A549 (cell line): ENCODE results near the gene PPP2R5A. TPM values are rescaled to one million over a fixed set of nuclear protein-coding genes. Genes with fewer than 3 reads are reported as not detected.
"Not testable (repeated sequence)": the region's sequence is repeated elsewhere in the genome, so short reads cannot be mapped to it uniquely, and the experiment has no call there.

Experiments
- ATAC-seq, 2 experiments: fragments of 200-7000 bp in 1 of 2; fragments of >200 bp in 1 of 2; cut with Nextera tagmentation in 1 of 2; cut with Tn5 transposase in 1 of 2; 3 replicates each; pipeline versions ENCODE4 v1.8.0 to v1.9.1; 2018 to 2020; ENCODE audit warnings: mild to moderate bottlenecking in 1 of 2, moderate library complexity in 1 of 2
- CTCF ChIA-PET: fragments of 300-600 bp; sonication (Branson Sonifier 250); formaldehyde crosslinking; extraction: SDS; loops from one replicate; lab custom pipeline; 2021; ENCODE audit warnings: antibody characterized with exemption, inconsistent platforms; lab: Yijun Ruan, JAX
- POLR2A ChIA-PET: fragments of 350-600 bp; formaldehyde crosslinking; extraction: SDS; loops from one replicate; lab custom pipeline; 2021; ENCODE audit warnings: antibody characterized with exemption, inconsistent platforms; lab: Yijun Ruan, JAX
- DNase-seq, 2 experiments: peaks; one replicate each; pipeline versions ENCODE4 v3.0.0 to v3.0.0-alpha.2; 2011 to 2016; ENCODE audit warnings: low read depth in 1 of 2, low spot score in 1 of 2
- FAIRE-seq: peaks from 2 replicates; lab custom pipeline; 2011; peaks lifted over from hg19 to GRCh38; lab: Jason Lieb, UNC
- H3K27ac ChIP-seq, 2 experiments: fragments of >200 bp; sonication (Bioruptor Twin); formaldehyde crosslinking; 3 replicates each; pipeline ENCODE4 v1.5.1; 2016 to 2017
- H3K4me1 ChIP-seq: fragments of >200 bp; sonication (Bioruptor Twin); formaldehyde crosslinking; 3 replicates; pipeline ENCODE4 v1.6.1; 2016
- H3K4me2 ChIP-seq: fragments of >200 bp; sonication (Bioruptor Twin); formaldehyde crosslinking; 3 replicates; pipeline ENCODE4 v1.6.1; 2016
- H3K4me3 ChIP-seq: fragments of >200 bp; sonication (Bioruptor Twin); formaldehyde crosslinking; 3 replicates; pipeline ENCODE4 v1.5.1; 2016
- H3K9me3 ChIP-seq: fragments of >200 bp; sonication (Bioruptor Twin); formaldehyde crosslinking; 3 replicates; pipeline ENCODE4 v1.6.1; 2016
- ATOH8 ChIP-seq: fragments of 250-450 bp; sonication (Bioruptor Pico); IDR thresholded peaks from 2 replicates; pipeline ENCODE4 v1.5.0; 2020; ENCODE audit warnings: low read depth, mild to moderate bottlenecking, moderate library complexity
- CBX2 ChIP-seq: fragments of 200-600 bp; sonication (generic); IDR thresholded peaks from 2 replicates; pipeline ENCODE4 v1.6.1; 2016; ENCODE audit warnings: low read depth, mild to moderate bottlenecking, borderline replicate concordance
- CBX8 ChIP-seq: fragments of 200-600 bp; sonication (generic); IDR thresholded peaks from 2 replicates; pipeline ENCODE4 v1.6.1; 2016
- CEBPB ChIP-seq, 2 experiments: fragments of >200 bp in 1 of 2; sonication (Bioruptor Twin) in 1 of 2; formaldehyde crosslinking in 1 of 2; IDR thresholded peaks; 2 replicates each; pipeline ENCODE4 v1.6.1; 2012 to 2016
- CTCF ChIP-seq: fragments of >200 bp; sonication (Bioruptor Twin); formaldehyde crosslinking; IDR thresholded peaks from 3 replicates; pipeline ENCODE4 v1.5.1; 2016
- E2F6 ChIP-seq: IDR thresholded peaks from 2 replicates; pipeline ENCODE4 v1.6.1; 2012; ENCODE audit warnings: low read depth, borderline replicate concordance
- EHF ChIP-seq: fragments of 250-450 bp; sonication (Bioruptor Pico); IDR thresholded peaks from 2 replicates; pipeline ENCODE4 v1.5.0; 2020; ENCODE audit warnings: mild to moderate bottlenecking
- ESRRA ChIP-seq: fragments of 150-350 bp; IDR thresholded peaks from 2 replicates; pipeline ENCODE4 v1.6.1; 2014; ENCODE audit warnings: mild to moderate bottlenecking, low read length, borderline replicate concordance
- FOXS1 ChIP-seq: fragments of 250-450 bp; sonication (Bioruptor Pico); IDR thresholded peaks from 2 replicates; pipeline ENCODE4 v1.5.0; 2020; ENCODE audit warnings: mild to moderate bottlenecking, moderate library complexity
- GATA3 ChIP-seq: IDR thresholded peaks from 2 replicates; pipeline ENCODE4 v1.6.1; 2012; ENCODE audit warnings: borderline replicate concordance
- HDAC2 ChIP-seq: fragments of 200-600 bp; sonication (generic); IDR thresholded peaks from 2 replicates; pipeline ENCODE4 v1.6.1; 2016
- HOXA7 ChIP-seq: fragments of 250-450 bp; sonication (Bioruptor Pico); IDR thresholded peaks from 2 replicates; pipeline ENCODE4 v1.5.0; 2020; ENCODE audit warnings: mild to moderate bottlenecking, moderate library complexity
- HOXB5 ChIP-seq: fragments of 250-450 bp; sonication (Bioruptor Pico); IDR thresholded peaks from 2 replicates; pipeline ENCODE4 v1.5.0; 2020; ENCODE audit warnings: mild to moderate bottlenecking, moderate library complexity
- JUNB ChIP-seq: fragments of >200 bp; sonication (Bioruptor Twin); formaldehyde crosslinking; IDR thresholded peaks from 2 replicates; pipeline ENCODE4 v1.6.1; 2016
- KDM1A ChIP-seq: fragments of 200-600 bp; sonication (generic); IDR thresholded peaks from 2 replicates; pipeline ENCODE4 v1.6.1; 2016; ENCODE audit warnings: low read depth, mild to moderate bottlenecking
- KDM5A ChIP-seq: fragments of 200-600 bp; sonication (generic); IDR thresholded peaks from 2 replicates; pipeline ENCODE4 v1.6.1; 2016; ENCODE audit warnings: antibody characterized with exemption, mild to moderate bottlenecking
- MYC ChIP-seq: IDR thresholded peaks from 2 replicates; pipeline ENCODE4 v1.6.1; 2012; ENCODE audit warnings: mild to moderate bottlenecking, inconsistent platforms, low read length, improper control_type of control experiment, borderline replicate concordance
- NFE2L2 ChIP-seq: fragments of 150-350 bp; conservative IDR thresholded peaks from 2 replicates; pipeline ENCODE4 v1.6.1; 2014; ENCODE audit warnings: low read length
- NR3C1 ChIP-seq: fragments of >200 bp; sonication (Bioruptor Twin); formaldehyde crosslinking; IDR thresholded peaks from 3 replicates; pipeline ENCODE4 v1.6.1; 2017
- PHF8 ChIP-seq: fragments of 200-600 bp; sonication (generic); IDR thresholded peaks from 2 replicates; pipeline ENCODE4 v1.6.1; 2016; ENCODE audit warnings: low read depth, mild to moderate bottlenecking, antibody characterized with exemption, moderate library complexity, borderline replicate concordance
- POLR2A ChIP-seq: IDR thresholded peaks from 2 replicates; pipeline ENCODE4 v1.6.1; 2012; ENCODE audit warnings: mild to moderate bottlenecking, low read length
- POLR2AphosphoS2 ChIP-seq: conservative IDR thresholded peaks from 2 replicates; pipeline ENCODE4 v1.6.1; 2012; ENCODE audit warnings: low read length, improper control_type of control experiment, inconsistent platforms
- RFX5 ChIP-seq: fragments of 450-650 bp; IDR thresholded peaks from 2 replicates; pipeline ENCODE4 v1.7.1; 2014; ENCODE audit warnings: antibody characterized with exemption, mild to moderate bottlenecking, moderate library complexity
- RNF2 ChIP-seq: fragments of 200-600 bp; sonication (generic); IDR thresholded peaks from 2 replicates; pipeline ENCODE4 v1.6.1; 2016; ENCODE audit warnings: low read depth, mild to moderate bottlenecking, antibody characterized with exemption, moderate library complexity, borderline replicate concordance
- ZC3H11A ChIP-seq: fragments of 450-650 bp; IDR thresholded peaks from 2 replicates; pipeline ENCODE4 v1.6.1; 2014; ENCODE audit warnings: antibody characterized with exemption, mild to moderate bottlenecking
- ZFP36 ChIP-seq: fragments of 450-650 bp; IDR thresholded peaks from 2 replicates; pipeline ENCODE4 v1.6.1; 2014; ENCODE audit warnings: borderline replicate concordance; ENCODE audit not compliant: partially characterized antibody
- WGBS: methylation state at CpG from one replicate; pipeline ENCODE4 v1.1.6; 2017; ENCODE audit errors: missing lambda C conversion rate; 5-methylcytosine and 5-hydroxymethylcytosine counted together
- polyA plus RNA-seq, 4 experiments: library from polyadenylated mRNA; depleted of rRNA in 3 of 4; stranded (reverse); fragments of >200 nt; fragmentation: RNase III in 1 of 4; extraction: RNeasy Plus Mini Kit Qiagen cat#74134 plus additional on column Dnase treatment in 1 of 4; gene quantifications; 2 replicates in 3 of 4; 3 replicates in 1 of 4; pipeline ENCODE4 v1.2.3, GENCODE V29; 2011 to 2017
- TF ChIP-seq, protein P1 (sequence below): fragments of 150-350 bp; IDR thresholded peaks from 2 replicates; pipeline ENCODE4 v1.6.1; 2014; ENCODE audit warnings: low read depth, mild to moderate bottlenecking, low read length
- TF ChIP-seq, protein P2 (sequence below): fragments of 250-450 bp; sonication (Bioruptor Pico); IDR thresholded peaks from 2 replicates; pipeline ENCODE4 v1.5.0; 2021; ENCODE audit warnings: mild to moderate bottlenecking, moderate library complexity, borderline replicate concordance
- TF ChIP-seq, protein P3 (sequence below): fragments of >200 bp; sonication (Bioruptor Twin); formaldehyde crosslinking; IDR thresholded peaks from 2 replicates; pipeline ENCODE4 v1.6.1; 2016

The PPP2R5A gene
- polyA plus RNA-seq, 2 of the 4 experiments (the other 2 are of a cell fraction) = 14.9 to 37.6 TPM

DNA sequence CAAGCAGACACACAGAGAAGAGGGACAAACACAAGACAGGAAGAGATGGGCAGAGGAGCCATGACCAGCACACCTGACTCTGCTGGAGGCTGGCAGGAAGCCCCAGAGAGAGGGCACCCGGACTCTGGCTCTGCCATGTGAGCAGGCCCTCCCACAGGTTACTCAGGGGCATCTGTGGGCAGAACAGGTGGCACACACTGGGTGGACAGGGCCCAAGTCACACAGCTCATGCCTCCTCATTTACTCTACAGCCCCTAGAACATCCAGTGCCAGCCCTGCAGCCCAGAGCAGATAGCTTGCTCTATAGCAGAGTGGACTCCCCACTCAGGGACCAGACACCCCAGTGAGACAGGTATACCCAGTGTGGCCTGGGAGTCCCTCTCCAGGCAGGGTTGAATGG, 100.8 kb downstream of the PPP2R5A start:
- WGBS = 67% methylated on average over 1 of the region's 1 CpG
- TF ChIP-seq CBX2 (no peak), ESRRA (no peak), HOXB5 (CRISPR knock-in tag) (no peak), NR3C1 (no peak), JUNB (no peak), NFE2L2 (no peak), CEBPB (IDR thresholded peaks at IDR 0.05) (no peak), PHF8 (no peak), CTCF (no peak), GATA3 (no peak), ZFP36 (no peak), EHF (CRISPR knock-in tag) (no peak), ATOH8 (no peak), FOXS1 (CRISPR knock-in tag) (no peak), POLR2AphosphoS2 (no peak), ZC3H11A (no peak)
- TF ChIP-seq, protein P1, sequence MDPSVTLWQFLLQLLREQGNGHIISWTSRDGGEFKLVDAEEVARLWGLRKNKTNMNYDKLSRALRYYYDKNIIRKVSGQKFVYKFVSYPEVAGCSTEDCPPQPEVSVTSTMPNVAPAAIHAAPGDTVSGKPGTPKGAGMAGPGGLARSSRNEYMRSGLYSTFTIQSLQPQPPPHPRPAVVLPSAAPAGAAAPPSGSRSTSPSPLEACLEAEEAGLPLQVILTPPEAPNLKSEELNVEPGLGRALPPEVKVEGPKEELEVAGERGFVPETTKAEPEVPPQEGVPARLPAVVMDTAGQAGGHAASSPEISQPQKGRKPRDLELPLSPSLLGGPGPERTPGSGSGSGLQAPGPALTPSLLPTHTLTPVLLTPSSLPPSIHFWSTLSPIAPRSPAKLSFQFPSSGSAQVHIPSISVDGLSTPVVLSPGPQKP = no peak
- no peak overlapping the region for H3K4me3 ChIP-seq
- H3K9me3 ChIP-seq = peaks cover 2% of the 10 kb centered on the region; the same call in 1 of the 3 replicates
- H3K4me1 ChIP-seq = no peaks in the 10 kb centered on the region
- H3K27ac ChIP-seq = no peak overlapping the region
- ChIA-PET POLR2A (no interaction called here), CTCF (interaction anchor here (0.6 to 1.4 kb wide), 5 partner anchors 18 to 315 kb away, joined by 3 to 5 read pairs (median 3); no protein-coding TSS in a partner anchor)
- ATAC-seq (no peak), FAIRE-seq (no peak), DNase-seq (no peak)
- H3K4me2 ChIP-seq = no peak overlapping the region

GRCh38 chr1:212388985-212389716, 103.9 kb downstream of the PPP2R5A start:
- FAIRE-seq (no peak), ATAC-seq (no peak), DNase-seq (no peak)
- Histone ChIP-seq H3K4me3 (no peak overlapping the region), H3K4me2 (no peak overlapping the region), H3K4me1 (no peaks in the 10 kb centered on the region), H3K9me3 (peaks cover 4% of the 10 kb centered on the region; the same call in 1 of the 3 replicates), H3K27ac (no peak overlapping the region)
- POLR2A ChIA-PET = no interaction called here
- TF ChIP-seq HDAC2 (no peak), RNF2 (no peak), POLR2AphosphoS2 (no peak), MYC (no peak), HOXA7 (CRISPR knock-in tag) (no peak), E2F6 (no peak), KDM5A (no peak), POLR2A (no peak), GATA3 (no peak), CBX2 (no peak), KDM1A (no peak), CBX8 (no peak), ESRRA (no peak), RFX5 (no peak)
- TF ChIP-seq, protein P2, sequence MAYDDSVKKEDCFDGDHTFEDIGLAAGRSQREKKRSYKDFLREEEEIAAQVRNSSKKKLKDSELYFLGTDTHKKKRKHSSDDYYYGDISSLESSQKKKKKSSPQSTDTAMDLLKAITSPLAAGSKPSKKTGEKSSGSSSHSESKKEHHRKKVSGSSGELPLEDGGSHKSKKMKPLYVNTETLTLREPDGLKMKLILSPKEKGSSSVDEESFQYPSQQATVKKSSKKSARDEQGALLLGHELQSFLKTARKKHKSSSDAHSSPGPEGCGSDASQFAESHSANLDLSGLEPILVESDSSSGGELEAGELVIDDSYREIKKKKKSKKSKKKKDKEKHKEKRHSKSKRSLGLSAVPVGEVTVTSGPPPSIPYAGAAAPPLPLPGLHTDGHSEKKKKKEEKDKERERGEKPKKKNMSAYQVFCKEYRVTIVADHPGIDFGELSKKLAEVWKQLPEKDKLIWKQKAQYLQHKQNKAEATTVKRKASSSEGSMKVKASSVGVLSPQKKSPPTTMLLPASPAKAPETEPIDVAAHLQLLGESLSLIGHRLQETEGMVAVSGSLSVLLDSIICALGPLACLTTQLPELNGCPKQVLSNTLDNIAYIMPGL = no peak
- TF ChIP-seq, protein P3, sequence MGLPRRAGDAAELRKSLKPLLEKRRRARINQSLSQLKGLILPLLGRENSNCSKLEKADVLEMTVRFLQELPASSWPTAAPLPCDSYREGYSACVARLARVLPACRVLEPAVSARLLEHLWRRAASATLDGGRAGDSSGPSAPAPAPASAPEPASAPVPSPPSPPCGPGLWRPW = no peak
- CTCF ChIA-PET = interaction anchor here (1.0 to 1.4 kb wide), 3 partner anchors 67 to 318 kb away, joined by 3 to 4 read pairs (median 3); no protein-coding TSS in a partner anchor
- WGBS = 93% methylated on average over 1 of the region's 1 CpG

- ATAC-seq, H3K4me3 ChIP-seq, POLR2A ChIA-PET, CTCF ChIA-PET, H3K27ac ChIP-seq, FAIRE-seq, H3K4me1 ChIP-seq, DNase-seq, H3K4me2 ChIP-seq: not testable (repeated sequence)
- H3K9me3 ChIP-seq = peaks cover 27% of the 10 kb centered on the region; the same call in 2 of the 3 replicates
- 84% methylated on average over 6 of the region's 6 CpGs for WGBS
Observed at GRCh38 chr1:212395678-212396437, 110.6 kb downstream of the PPP2R5A start.
